COLO829 (cell line): Measurements from ENCODE around the gene LMAN1L.

ENCODE experiments used
- DNase-seq: peaks from one replicate; pipeline ENCODE4 v3.0.0; 2012; ENCODE audit warnings: low spot score

LMAN1L gene

GRCh38 chr15:74794248-74794969, 18.2 kb upstream of the LMAN1L start:
- DNase-seq: no peak

- DNase-seq: no peak
These were observed 17.7 kb upstream of the LMAN1L start for GRCh38 chr15:74794970-74795349.

- no peak for DNase-seq
These were observed 16.5 kb upstream of the LMAN1L start for GRCh38 chr15:74795966-74796625.

- no peak for DNase-seq
These were observed 14.0 kb upstream of the LMAN1L start for GRCh38 chr15:74798388-74799254.

DNA sequence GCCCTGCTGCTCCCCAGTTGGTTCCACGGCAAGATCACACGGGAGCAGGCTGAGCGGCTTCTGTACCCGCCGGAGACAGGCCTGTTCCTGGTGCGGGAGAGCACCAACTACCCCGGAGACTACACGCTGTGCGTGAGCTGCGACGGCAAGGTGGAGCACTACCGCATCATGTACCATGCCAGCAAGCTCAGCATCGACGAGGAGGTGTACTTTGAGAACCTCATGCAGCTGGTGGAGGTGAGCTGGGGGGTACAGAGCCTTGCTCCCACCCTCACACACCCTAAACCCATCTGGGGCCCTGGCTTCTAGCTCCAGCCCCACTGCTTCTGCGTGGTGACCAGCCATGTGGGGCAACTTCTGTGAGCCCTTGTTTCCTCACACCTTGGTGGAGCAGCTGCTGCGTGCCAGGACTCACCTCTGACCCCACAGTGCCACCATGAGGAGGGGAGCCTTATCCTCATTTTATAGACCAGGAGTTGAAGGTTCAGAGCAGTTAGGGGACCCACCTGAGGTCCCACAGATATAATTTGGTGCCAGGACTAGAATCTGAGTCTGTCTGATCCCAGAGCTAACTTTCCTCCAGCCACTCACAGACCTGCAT, 13.3 kb upstream of the LMAN1L start:
- DNase-seq: no peak

DNA sequence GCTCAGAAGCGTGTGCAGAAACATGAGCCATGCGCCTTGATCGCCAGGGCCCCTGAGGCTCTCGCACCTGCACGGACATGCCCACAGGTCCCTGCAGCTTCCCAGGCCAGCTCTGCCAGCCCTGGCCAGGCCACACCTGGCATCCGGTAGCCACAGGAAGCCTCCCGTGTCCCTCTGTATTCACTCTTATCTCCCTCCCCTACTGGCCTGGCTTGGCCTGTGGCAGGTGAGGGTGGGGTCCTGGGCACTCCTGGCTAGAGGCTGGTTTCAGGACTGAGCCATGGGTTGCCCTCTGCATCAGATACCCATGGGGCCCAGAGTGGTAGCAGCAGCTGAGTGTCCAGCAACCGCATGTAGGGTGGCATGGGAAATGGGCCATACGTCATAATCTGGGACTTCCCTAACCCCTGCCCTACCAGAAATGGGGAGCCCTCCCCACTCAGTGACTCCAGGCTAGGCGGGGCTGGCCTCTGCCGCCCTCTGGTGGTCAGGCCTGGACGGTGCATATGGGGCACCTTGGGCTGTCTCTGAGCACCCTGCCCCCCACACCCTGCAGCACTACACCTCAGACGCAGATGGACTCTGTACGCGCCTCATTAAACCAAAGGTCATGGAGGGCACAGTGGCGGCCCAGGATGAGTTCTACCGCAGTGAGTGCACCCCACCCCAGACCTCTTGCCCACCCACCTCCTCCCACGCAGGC, 12.6 kb upstream of the LMAN1L start:
- peak; percentile 61 for DNase-seq

GRCh38 chr15:74800559-74801094, 12.0 kb upstream of the LMAN1L start:
- no peak for DNase-seq

- no peak for DNase-seq
These were observed 11.2 kb upstream of the LMAN1L start for GRCh38 chr15:74801311-74801997.

DNA sequence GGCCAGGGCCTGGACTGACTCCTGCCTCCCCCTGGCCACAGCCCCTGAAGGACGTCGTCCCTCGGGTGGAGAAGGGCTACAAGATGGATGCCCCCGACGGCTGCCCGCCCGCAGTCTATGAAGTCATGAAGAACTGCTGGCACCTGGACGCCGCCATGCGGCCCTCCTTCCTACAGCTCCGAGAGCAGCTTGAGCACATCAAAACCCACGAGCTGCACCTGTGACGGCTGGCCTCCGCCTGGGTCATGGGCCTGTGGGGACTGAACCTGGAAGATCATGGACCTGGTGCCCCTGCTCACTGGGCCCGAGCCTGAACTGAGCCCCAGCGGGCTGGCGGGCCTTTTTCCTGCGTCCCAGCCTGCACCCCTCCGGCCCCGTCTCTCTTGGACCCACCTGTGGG, 10.3 kb upstream of the LMAN1L start:
- no peak for DNase-seq

DNA sequence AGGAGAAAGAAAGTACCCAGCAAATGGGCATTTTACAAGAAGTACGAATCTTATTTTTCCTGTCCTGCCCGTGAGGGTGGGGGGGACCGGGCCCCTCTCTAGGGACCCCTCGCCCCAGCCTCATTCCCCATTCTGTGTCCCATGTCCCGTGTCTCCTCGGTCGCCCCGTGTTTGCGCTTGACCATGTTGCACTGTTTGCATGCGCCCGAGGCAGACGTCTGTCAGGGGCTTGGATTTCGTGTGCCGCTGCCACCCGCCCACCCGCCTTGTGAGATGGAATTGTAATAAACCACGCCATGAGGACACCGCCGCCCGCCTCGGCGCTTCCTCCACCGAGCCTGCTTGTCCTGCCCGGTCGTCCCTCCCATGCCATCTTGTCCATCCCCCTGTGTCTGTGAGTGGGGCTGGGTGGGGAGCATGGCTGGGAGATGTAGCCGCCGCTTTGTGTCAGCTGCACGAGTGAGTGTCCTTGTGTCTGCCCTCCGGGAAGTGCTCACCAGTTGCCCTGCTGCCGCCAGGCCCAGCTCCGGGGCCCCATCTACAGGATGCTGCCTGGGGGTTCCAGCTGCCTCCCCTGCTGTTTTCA, 9.7 kb upstream of the LMAN1L start:
- no peak for DNase-seq

DNA sequence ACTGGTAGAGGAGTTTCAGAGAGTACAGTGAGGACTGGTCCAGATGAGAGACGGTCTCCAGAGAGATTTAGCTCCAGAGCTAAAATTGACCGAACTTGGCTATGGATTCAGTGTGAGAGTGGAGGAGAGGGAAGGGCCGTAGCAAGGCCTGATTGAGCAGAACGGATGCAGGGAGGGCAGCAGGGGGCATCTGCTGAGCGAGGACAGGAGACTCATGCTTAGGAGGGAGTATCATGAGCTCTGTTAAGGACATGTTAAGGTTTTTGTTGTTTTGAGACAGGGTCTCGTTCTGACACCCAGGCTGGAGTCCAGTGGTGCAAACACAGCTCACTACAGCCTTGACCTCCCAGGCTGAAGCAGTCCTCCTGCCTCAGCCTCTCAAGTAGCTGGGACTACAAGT, 7.7 kb upstream of the LMAN1L start:
- no peak for DNase-seq

- DNase-seq: no peak
These were observed 5.4 kb upstream of the LMAN1L start for GRCh38 chr15:74807282-74807681.

GRCh38 chr15:74808078-74808839, 4.4 kb upstream of the LMAN1L start:
- no peak for DNase-seq

DNA sequence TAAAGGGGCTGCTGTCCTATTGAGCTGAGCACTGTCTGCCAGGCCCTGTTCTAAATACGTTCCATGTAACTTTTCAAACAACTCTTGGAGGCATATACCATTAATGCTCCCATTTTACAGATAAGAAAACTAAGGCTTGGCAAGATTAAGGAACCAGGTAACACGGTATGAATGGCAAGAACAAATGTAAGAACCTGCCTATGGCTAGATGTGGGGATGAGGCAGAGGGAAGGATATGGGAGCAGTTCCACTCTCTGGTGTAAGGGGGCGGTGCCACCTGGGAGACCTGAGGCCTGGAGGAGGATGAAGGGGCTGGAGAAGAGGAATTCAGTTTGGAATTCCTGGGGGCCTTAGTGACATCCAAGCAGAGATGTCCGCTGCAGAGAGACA, 3.8 kb upstream of the LMAN1L start:
- DNase-seq: no peak

DNA sequence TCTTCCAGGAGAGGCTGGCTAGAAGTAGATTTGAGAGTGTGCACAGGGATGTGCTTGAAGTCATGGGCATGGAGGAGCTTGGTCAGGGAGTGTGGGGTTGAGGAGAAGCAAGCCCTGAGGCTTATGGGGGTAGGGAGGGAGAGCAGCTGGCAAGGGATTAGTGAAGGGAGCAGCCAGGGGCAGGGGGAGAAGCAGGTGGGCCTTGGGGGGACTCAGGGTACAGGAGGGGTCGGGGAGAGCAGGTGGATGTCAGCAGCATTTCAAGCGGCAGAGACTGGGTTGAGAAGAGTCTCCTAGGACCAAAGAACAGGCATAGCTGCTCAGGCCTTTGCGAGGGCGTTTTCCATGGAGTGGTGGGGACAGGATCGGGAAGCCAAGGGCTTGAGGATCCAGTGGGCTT, 3.4 kb upstream of the LMAN1L start:
- no peak for DNase-seq

DNA sequence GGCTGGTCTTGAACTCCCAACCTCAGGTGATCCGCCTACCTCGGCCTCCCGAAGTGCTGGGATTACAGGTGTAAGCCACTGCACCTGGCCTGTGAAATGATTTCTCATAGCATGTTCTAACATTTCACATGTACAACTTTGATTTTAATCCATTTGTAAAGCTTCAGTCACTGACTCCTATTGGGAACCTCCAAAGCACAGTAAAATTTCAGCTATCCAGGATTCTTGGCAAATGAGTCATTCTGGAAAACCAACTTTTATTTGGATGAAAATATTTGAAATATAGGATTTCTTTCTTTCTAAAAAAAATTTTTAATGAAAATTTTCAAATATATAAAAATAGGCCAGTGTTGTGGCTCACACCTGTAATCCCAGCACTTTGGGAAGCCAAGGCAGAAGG, 2.7 kb upstream of the LMAN1L start:
- DNase-seq: no peak

DNA sequence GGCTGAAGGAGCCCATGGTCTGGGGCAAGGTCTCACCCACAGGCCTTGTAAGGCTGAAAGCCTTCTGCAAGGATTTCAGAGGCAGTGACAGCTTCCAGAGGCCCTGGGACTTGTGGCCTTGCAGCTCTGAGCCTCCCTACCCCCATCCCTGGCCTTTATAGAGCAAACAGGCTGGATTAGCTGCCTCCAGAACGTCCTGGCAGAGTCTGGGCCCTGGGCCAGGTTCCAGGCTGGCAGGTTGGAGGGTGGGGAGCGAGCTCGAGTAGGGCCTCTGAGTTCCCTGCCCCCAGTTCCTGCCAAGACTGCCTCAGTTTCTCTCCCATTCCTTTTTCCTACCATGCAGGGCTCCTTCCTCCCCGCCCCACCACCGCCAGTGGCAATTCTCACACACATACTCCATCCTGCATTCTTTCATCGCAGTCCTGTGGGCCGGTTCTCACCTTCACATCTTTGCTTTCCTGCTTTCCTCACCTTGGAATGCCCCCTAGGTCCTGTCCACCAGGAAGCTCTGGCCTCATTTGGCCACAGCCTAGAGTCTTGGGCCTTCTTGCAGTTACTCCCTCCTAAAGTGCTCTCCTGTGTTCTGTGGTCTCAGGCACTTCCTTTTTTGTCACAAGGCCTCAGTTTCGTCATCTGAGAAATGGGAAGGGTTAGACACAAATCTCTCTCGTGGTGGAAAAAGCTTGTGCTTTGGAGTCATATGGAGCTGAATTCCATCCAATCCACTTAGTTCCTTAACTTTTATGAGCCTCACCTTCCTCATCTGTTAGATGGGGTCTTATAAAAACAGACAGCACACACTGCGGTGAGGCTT, 2.7 kb downstream of the LMAN1L start:
- no peak for DNase-seq

DNA sequence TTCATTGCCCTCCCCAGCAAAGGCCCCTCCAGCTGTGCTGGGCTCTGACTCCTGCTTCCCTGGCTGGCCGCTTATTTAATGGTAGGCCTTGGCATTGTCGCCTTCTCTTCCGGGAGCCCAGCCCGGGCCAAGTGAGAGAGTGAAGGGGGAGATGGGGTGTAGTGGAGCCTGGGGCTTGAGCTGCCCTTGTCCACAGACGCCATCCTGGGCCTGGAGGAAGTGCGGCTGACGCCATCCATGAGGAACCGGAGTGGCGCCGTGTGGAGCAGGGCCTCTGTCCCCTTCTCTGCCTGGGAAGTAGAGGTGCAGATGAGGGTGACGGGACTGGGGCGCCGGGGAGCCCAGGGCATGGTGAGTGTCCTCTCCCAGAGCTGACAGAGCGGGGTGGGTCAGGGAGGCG, 3.3 kb downstream of the LMAN1L start:
- no peak for DNase-seq
